Chondrocyte (in vitro differentiated cells): Measurements from ENCODE around the gene OR1J2. TPM values are rescaled to one million over a fixed set of nuclear protein-coding genes. Genes with fewer than 3 reads are reported as not detected.

Experiments
- DNase-seq: peaks from one replicate; pipeline ENCODE4 v3.0.0; 2021; ENCODE audit warnings: mixed read lengths, low spot score
- H3K27ac Mint-ChIP-seq: one replicate; pipeline ENCODE4 v1.8.0; 2021; ENCODE audit warnings: mild to moderate bottlenecking, moderate library complexity, mixed read lengths; ENCODE audit not compliant: unreplicated experiment
- H3K27me3 Mint-ChIP-seq: 2 replicates; pipeline ENCODE4 v1.8.0; 2021; ENCODE audit warnings: low read depth, mixed read lengths
- H3K36me3 Mint-ChIP-seq: 2 replicates; pipeline ENCODE4 v1.8.0; 2021; ENCODE audit warnings: low read depth, mixed read lengths
- H3K4me1 Mint-ChIP-seq: 2 replicates; pipeline ENCODE4 v1.8.0; 2021; ENCODE audit warnings: low read depth, mild to moderate bottlenecking, mixed read lengths
- H3K4me3 Mint-ChIP-seq: one replicate; pipeline ENCODE4 v1.8.0; 2021; ENCODE audit warnings: mild to moderate bottlenecking, moderate library complexity, mixed read lengths; ENCODE audit not compliant: unreplicated experiment
- H3K9me3 Mint-ChIP-seq: 2 replicates; pipeline ENCODE4 v1.8.0; 2021; ENCODE audit warnings: low read depth, mixed read lengths
- CTCF ChIP-seq: fragments of 200-600 bp; sonication (generic); IDR thresholded peaks from 2 replicates; pipeline ENCODE4 v1.5.0; 2021; ENCODE audit warnings: antibody characterized with exemption, mild to moderate bottlenecking, moderate library complexity
- total RNA-seq: library from RNA; stranded (reverse); gene quantifications from 3 replicates; pipeline ENCODE4 v1.2.1, GENCODE V29; 2021

Gene OR1J2
- total RNA-seq, 1 donor from 2014 or later, result not detected

- H3K27me3 Mint-ChIP-seq, result peaks cover 62% of the 10 kb centered on the region
- DNase-seq, result no peak
- TF ChIP-seq CTCF, result no peak
- no peak overlapping the region for H3K4me3 Mint-ChIP-seq
- no peaks in the 10 kb centered on the region for H3K9me3 Mint-ChIP-seq
- H3K27ac Mint-ChIP-seq, result no peak overlapping the region
- H3K4me1 Mint-ChIP-seq, result no peaks in the 10 kb centered on the region
- H3K36me3 Mint-ChIP-seq, result no peaks in the 10 kb centered on the region
These were observed 36.0 kb upstream of the OR1J2 start for GRCh38 chr9:122474561-122474960.

- H3K36me3 Mint-ChIP-seq, result no peaks in the 10 kb centered on the region
- TF ChIP-seq CTCF, result no peak
- H3K27ac Mint-ChIP-seq, result no peak overlapping the region
- H3K4me3 Mint-ChIP-seq, result no peak overlapping the region
- no peaks in the 10 kb centered on the region for H3K9me3 Mint-ChIP-seq
- no peak for DNase-seq
- no peaks in the 10 kb centered on the region for H3K4me1 Mint-ChIP-seq
- peaks cover 57% of the 10 kb centered on the region for H3K27me3 Mint-ChIP-seq
These were observed 34.9 kb upstream of the OR1J2 start for GRCh38 chr9:122475717-122476116.

GRCh38 chr9:122477346-122477745 is 33.3 kb upstream of the OR1J2 start:
- no peak for DNase-seq
- no peak for TF ChIP-seq CTCF
- Mint-ChIP-seq H3K4me1 (no peaks in the 10 kb centered on the region), H3K9me3 (no peaks in the 10 kb centered on the region), H3K27me3 (peaks cover 64% of the 10 kb centered on the region), H3K4me3 (no peak overlapping the region), H3K27ac (no peak overlapping the region), H3K36me3 (no peaks in the 10 kb centered on the region)

- DNase-seq, result no peak
- no peak for TF ChIP-seq CTCF
- no peak within 1 kb of the TSS for H3K27ac Mint-ChIP-seq
- peaks cover 64% of the 10 kb centered on the region for H3K27me3 Mint-ChIP-seq
- no peaks in the 10 kb centered on the region for H3K9me3 Mint-ChIP-seq
- H3K36me3 Mint-ChIP-seq, result no peaks in the 10 kb centered on the region
- H3K4me1 Mint-ChIP-seq, result no peaks in the 10 kb centered on the region
- no peak within 1 kb of the TSS for H3K4me3 Mint-ChIP-seq
These were observed 32.8 kb upstream of the OR1J2 start, which contains the start of gene OR1J1 for GRCh38 chr9:122477826-122478225. Gene OR1J1, minus strand, starts transcription at chr9:122477926. Its CDS starts 0 bp downstream, at chr9:122477926.

GRCh38 chr9:122479062-122479461 is 31.5 kb upstream of the OR1J2 start:
- no peaks in the 10 kb centered on the region for H3K9me3 Mint-ChIP-seq
- H3K36me3 Mint-ChIP-seq, result no peaks in the 10 kb centered on the region
- peaks cover 54% of the 10 kb centered on the region for H3K27me3 Mint-ChIP-seq
- no peak for DNase-seq
- no peaks in the 10 kb centered on the region for H3K4me1 Mint-ChIP-seq
- no peak for TF ChIP-seq CTCF
- H3K4me3 Mint-ChIP-seq, result no peak overlapping the region
- no peak overlapping the region for H3K27ac Mint-ChIP-seq
